Measurements from ENCODE around the gene NXPH3.
"Not testable (repeated sequence)": the region's sequence is repeated elsewhere in the genome, so short reads cannot be mapped to it uniquely, and the experiment has no call there.

The NXPH3 gene

GRCh38 chr17:49575679-49576087 lies at the start of gene NXPH3:
Gene NXPH3 (plus strand): TSS chr17:49575871. CDS start chr17:49576220, 349 bp downstream.
- DNase-seq, result peak; percentile 79

- DNase-seq, result no peak
Measured at GRCh38 chr17:49527927-49528651, 47.6 kb upstream of the NXPH3 start.

DNA sequence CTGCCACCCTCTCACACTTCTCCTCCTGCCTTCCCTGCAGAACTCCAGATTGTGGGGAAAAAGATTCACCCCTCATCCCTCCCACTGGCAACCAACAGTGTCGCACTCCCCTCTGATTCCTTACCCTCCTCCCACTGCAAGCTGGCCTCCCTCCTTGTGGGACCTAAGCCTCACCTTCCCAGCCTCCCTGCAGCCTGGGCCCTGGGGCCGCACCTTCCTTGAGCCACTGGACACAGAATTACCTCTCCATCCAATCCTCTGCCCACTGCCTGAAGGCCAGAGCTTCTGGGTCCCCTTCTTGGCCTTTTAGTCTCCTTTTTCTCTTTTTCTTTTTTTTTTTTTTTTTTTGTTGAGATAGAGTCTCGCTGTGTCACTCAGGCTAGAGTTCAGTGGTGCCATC lies 46.7 kb upstream of the NXPH3 start:
- no peak for DNase-seq

- no peak for DNase-seq
Measured at GRCh38 chr17:49530118-49530517, 45.6 kb upstream of the NXPH3 start.

DNA sequence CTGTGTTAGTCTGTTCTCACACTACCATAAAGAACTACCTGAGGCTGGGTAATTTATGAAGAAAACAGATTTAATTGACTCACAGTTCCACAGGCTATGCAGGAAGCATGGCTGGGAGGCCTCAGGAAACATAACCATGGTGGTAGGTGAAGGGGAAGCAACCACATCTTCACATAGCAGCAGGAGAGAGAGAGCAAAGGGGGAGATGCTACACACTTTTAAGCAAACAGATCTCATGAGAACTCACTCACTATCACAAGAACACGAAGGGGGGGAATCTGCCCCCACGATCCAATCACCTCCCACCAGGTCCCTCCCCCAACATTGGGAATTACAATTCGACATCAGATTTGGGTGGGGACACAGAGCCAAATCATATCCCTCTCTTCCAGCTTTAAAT lies 31.8 kb upstream of the NXPH3 start:
- no peak for DNase-seq

GRCh38 chr17:49545007-49545660 lies 30.5 kb upstream of the NXPH3 start:
- DNase-seq, result no peak

- DNase-seq, result no peak
Measured at GRCh38 chr17:49545806-49546545, 29.7 kb upstream of the NXPH3 start.

DNA sequence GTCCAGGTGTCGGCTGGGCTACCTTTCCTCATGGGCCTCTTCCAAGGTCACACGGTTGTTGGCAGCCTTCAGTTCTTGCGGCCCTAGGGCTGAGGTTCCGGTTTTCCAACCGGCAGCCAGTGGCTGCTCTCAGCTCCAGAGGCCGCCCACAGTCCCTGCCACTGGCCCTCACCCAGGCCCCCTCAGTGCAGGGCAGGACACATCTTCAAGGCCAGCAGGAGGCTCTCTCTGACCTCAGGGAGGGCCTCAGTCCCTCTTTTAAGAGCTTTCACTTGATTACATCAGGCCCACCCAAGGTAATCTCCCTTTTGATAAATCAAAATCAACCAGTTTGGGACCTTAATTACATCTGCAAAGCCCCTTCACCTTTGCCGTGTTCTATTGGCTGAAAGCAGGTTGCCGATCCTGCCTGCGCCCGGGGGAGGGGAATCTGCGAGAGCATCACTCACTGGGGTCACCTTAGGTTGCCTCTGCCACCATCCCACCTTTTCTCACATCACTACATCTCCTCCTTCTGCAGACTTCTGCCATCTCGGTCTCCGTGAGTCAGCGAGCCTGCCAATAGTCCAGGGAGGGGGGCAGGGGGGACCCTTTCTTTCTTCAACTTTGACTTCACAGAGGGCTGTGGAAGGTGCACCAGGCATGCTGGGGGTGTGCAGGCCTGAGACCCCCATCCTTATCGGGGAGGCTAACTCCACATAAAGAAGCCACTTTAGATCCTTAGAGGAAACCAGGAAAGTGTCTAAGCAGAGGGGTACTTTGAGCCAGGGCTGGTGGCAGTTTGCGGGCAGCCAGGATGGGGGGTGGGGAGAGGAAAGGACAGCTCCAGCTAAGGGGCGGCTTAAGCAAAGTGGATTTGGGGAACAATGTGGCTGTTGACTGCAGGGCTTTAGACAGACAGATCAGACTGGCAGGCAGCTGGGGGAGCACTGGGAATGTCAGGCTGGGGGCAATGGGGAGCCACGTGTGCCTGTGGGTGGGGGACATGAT lies 28.8 kb upstream of the NXPH3 start:
- no peak for DNase-seq

DNA sequence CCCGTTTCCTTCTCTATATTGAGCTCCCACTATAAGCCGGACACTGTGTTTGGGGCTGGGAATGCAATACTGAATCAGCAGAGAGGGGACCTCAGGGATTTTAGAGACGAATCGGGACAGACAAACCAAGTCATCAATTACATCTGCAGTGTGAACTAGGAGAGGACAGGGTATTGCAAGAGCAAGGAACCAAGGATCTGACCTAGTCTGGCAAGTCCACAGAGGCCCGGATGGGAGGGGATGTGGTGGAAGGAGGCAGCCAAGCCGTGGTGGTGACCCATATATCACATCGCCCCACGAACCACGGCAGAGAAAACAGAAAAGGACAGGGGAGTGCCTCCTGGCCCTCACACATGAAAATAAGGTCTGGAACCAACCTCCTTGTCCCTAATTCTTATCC lies 28.1 kb upstream of the NXPH3 start:
- no peak for DNase-seq

DNA sequence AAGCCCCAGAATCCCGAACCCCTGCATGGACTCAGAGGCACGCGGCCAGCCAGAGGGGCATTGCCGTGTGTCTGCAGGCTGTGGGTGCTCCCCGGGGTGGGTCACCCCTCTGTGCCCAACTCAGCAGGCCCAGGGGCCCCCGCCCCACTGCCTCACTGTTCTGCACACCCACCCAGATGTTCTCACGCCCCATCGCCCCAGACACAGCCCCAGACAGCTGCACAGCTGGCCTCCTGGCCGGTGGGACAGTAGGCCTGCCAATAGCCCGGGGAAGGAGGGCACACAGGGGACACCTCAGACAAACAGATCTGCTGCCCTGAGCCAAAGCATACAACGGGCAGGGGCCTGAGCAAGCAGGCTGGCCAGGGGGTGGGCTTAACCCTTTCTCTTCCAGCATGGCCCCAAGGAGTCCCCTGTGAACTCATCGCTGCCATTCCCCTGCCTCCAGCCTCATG lies 27.6 kb upstream of the NXPH3 start:
- DNase-seq, result no peak

DNA sequence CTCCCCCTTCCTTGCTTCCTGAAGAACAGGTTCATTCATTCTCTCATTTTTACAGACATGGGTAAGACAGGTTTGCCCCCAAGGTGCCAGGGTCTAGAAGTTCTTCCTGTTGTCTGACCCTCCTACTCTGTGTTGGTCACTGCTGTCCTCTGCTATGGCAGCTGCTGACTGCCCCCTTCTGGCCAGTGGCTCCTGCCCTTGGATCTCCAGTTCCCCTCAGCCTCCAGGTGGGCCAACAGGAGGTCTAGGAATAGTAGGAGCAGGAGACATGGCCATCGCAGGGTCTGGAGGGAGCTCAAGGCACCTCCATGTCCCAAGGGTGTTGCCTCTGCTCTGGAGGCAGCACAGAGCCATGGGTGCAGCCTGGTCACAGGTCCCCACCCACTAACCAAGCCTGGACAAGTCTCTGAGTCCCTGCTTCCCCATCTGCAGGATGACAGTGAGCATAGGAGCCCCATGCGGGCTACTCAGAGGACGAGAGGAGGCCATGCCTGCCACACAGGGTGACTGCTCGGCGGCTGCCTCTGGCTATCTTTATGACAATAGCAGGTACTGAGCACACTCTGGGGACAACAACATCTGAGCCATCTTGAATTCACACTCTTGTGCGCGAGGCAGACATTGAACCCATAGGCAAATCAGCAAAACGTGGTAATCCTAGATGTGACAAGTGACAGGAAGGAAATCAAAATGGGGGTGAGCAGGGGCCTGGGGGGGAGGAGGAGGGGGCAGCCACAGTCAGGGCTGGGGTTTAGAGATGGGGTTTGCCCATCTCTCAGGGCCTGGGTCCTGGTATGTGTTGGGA lies 27.0 kb upstream of the NXPH3 start:
- DNase-seq, result no peak

DNA sequence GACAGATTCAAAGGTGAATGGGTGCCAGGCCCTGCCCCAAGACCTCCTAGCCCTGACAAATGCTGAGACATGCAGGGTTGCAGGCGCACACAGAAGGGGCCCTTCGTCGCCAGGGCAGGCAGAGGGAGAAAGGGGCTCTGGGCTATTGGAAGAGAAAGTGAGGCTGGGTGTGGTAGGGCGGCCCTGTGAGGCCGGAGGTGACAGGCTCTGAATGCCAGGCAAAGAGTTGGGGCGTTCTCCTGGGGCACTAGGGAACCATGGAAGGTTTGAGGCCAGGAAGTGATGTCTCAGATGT lies 26.4 kb upstream of the NXPH3 start:
- DNase-seq, result no peak

DNA sequence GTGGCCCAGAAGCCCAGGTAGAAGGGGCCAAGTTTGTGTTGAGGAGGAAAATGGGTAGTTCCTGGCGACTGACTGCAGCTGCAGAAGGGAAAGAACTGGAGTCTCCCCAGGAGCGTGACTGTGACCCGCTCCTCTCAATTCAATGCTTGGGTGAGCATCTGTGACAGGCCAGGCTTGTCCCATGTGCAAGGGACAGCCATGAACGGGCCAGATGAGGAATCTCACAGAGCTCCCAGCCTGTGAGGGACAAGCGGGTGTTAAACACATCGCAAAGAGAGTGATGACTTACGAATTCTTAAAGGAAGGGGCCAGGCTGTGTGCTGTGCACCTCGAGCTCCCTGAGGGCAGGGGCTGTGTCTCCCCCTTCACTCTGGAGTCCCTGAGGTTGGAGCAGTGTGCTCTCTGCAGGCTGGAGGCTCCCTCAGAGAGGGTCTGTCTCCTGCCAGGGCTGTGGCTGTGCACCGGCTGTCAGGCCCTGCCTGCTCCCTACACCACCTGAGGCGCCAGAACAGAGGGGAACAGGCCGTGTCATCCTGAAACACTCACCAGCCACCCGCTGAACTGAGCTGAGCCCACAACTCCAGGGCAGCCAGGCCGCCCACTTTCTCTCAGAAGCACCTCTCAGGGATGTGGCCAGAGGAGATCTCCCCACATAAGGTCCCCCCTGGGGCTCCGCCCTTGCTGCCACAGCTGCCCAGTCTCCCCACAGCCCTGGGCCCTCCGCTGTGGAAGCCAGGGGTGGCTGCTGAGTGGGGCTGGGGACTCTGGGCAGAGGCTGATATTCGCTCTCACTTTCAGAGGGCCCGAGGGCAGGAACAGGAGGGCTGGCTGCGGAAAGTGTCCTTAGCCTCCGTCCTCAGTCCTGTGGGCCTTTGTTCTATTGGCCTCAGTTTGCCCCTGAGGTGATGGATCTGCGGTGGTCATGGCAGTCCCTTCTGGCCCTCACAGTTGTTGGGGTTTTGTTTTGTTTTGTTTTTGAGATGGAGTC lies 25.7 kb upstream of the NXPH3 start:
- DNase-seq, result no peak

DNA sequence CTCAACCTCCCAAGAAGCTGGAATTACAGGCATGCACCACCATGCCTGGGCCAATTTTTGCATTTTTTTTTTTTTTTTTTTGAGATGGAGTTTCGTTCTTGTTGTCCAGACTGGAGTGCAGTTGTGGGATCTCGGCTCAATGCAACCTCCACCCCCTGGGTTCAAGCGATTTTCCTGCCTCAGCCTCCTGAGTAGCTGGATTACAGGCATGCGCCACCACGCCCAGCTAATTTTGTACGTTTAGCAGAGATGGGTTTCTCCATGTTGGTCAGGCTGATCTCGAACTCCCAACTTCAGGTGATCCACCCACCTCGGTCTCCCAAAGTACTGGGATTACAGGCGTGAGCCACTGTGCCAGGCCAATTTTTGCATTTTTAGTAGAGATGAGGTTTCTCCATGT lies 24.9 kb upstream of the NXPH3 start:
- not testable (repeated sequence) for DNase-seq

GRCh38 chr17:49551221-49552069 lies 24.2 kb upstream of the NXPH3 start:
- DNase-seq, result no peak

DNA sequence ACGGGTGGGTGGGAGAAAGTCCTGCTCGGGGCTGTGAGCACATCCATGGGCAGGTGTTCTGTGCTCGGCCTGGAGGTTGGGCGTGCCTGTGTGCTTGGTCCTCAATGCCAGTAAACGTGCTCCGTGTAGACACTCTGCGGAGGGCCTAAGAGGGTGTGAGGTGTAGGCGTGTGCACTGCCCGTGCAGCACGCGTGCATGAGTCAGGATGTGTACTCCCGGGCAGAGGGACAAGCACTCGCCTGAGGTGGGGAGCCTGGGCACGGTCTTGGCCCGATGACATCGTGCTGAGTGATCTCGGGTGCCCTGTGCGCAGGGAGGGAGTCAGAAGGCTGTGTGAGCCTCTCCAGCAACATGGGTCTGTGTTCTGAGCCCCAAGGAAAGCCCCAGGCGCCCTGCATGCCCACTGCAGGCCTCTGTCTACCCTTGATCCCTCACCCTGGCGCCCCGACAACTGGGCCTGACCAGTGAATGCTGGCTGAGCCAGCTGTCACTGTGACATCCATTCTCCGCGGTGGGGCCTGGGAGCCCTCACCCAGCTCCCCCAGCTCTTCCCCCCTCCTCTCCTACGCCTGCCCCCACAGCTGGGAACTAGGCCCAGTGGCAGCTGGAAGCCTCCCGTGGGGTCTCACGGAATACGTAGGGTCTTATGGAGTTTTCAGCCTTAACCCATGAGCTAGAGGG lies 23.5 kb upstream of the NXPH3 start:
- DNase-seq, result no peak

DNA sequence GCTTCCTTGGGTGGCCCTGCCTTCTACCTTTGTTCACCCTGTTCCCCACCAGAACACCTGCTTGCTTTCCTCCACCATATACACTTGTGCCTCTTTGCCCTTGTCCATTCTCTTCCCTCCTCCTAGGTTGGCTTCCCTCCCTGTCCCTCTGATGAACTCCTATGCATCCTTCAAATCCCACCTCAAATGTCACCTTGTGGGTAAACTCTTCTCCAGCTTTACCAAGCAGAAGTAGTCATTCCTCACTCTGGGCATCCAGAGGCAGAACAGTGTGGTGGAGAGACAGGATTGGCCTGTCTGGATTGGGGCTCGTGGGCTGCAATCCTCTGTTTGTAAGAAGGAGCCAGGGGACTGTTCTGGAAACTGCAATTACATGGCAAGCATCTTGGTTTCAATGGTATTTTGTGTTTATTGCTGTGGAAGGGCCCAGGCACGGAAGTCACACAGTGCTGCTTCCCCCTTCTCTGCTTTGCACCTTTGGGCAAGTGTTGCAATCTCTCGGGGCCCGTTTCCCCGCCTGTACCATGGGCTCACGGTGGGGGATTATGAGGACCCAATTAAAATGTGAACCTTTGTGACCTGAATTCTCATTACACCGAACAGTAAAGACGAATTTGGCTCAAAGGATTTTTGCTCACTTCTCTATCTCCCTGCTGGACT lies 21.9 kb upstream of the NXPH3 start:
- no peak for DNase-seq

- DNase-seq, result no peak
Measured at GRCh38 chr17:49554694-49555494, 20.8 kb upstream of the NXPH3 start.
